ENCODE results near the gene BRICD5.

BRICD5 gene

GRCh38 chr16:2163211-2163881 is 47.3 kb downstream of the BRICD5 start:
- DNase-seq (ENCODE audit: low read depth in 2 of 2) = no peak

DNA sequence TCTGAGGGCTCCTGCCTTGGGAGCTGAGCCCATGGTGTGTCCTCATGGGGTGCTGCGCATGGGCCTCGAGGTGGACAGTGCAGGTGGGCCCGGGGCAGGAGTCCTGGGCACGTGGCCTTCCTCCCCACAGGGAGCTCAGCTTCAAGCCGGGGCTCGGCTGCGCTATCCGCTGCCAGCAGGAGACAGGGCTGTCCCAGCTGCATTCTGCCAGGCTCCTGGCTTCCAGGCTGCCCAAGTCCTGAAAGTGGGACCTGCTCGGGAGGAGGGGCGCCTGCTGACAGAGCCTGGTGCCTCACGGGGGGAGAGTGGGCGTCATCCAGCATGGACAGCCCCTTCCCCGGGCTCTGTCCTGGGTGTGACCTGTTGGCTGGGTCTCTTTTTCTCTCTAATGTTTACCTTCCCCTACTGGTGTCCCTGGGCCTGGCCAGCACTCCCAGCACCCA is 48.0 kb downstream of the BRICD5 start:
- no peak for DNase-seq (ENCODE audit: low read depth in 2 of 2)

DNA sequence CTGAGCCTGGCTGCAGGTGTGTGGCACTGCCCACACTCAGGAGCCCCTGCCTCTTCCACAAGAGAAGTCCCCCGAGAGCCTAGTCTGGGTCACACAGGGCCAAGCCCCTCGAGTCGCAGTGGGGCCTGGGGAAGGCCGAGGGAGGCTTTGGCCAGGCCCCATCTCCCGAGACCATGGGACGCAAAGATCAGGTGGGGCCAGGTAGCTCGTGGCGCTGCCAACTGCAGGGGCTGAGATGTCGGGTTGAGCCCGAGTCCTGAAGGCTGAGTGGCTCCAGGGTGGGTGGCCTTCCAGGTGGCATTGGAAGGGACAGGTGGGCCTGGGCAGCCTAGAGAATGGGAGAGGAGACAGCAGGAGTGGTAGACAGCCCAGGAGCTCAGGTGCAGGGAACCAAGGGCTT is 48.8 kb downstream of the BRICD5 start:
- no peak for DNase-seq (ENCODE audit: low read depth in 2 of 2)

DNA sequence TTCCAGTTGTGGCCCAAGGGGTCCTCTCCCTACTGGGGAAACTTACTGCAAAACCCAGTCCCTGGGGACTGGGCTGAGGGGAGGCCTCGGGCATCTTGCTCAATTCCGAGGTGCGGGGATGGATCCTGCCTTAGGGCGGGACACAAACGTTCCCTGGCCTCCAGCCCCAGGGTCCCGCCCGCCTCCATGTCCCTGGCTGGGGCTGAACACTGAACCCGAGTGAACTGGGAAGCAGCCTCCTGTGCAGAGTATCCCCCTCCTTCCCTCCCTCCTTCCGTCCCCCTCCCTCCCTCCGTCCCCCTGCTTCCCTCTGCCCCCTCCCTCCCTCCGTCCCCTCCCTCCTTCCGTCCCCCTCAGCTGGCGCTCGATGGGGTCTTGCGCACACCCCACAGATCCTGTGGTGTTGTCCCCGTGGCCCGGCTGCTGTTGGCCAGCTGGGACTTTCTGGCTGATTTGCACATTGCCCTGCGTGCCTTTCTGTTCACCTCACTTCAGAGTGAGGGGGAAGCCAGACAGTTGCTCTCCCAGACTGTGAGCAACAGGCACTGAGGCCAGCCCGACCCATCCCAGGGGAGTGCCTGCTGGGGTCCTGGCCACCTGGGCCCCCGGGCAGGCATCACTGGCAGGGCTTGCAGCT is 49.6 kb downstream of the BRICD5 start:
- DNase-seq (ENCODE audit: low read depth in 2 of 2) = no peak

All from fibroblast of skin of left quadriceps (primary cell).